Activated T-cell treated with anti-CD3 and anti-CD28 coated beads, Interleukin-2, amount 50 U/mL, for 48 hours (primary cell): Measurements from ENCODE around the gene PCGF1.
"Not testable (repeated sequence)": the region's sequence is repeated elsewhere in the genome, so short reads cannot be mapped to it uniquely, and the experiment has no call there.

Experiments used
- DNase-seq, 2 experiments: peaks; one replicate each; pipeline ENCODE4 v3.0.0-alpha.2; 2020

The PCGF1 gene

DNA sequence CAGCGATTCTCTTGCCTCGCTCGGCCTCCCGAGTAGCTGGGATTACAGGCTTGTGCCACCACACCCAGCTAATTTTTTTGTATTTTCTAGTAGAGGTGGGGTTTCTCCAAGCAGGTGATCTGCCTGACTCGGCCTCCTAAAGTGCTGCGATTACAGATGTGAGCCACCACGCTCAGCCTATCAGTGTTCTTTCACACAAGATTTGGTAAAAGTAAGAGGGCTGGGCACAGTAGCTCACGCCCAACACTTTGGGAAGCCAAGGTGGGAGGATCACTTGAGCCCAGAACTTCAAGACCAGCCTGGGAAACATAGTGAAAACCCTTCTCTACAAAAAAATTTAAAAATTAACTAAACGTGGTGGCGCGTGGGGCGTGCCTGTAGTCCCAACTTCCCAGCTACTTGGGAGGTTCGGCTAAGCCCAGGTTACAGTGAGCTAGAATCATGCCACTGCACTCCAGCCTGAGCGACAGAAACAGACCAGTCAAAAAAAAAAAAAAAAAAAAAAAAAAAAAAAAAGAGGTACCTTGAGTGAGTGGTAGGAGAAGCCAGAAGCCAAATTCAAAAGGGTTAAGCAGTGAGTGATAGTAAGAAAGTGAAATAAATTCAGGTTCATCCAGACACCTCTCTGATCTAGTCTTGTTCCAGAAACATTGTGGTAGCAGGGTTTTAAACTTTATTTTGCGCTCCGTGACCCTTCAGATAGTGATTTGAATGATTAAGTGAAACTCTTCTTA is 36.0 kb downstream of the PCGF1 start:
- no peak for DNase-seq

DNA sequence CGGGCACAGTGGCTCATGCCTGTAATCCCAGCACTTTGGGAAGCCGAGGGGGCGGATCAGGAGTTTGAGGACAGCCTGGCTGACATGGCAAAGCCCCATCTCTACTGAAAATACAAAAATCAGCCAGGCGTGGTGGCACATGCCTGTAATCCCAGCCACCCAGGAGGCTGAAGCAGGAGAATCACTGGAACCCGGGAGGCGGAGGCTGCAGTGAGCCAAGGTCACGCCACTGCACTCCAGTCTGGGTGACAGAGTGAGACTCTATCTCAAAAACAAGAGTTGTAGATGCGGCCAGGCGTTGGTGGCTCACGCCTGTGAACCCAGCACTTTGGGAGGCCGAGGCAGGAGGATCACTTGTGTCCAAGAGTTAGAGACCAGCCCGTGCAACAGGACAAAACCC is 36.8 kb downstream of the PCGF1 start:
- DNase-seq, result not testable (repeated sequence)

DNA sequence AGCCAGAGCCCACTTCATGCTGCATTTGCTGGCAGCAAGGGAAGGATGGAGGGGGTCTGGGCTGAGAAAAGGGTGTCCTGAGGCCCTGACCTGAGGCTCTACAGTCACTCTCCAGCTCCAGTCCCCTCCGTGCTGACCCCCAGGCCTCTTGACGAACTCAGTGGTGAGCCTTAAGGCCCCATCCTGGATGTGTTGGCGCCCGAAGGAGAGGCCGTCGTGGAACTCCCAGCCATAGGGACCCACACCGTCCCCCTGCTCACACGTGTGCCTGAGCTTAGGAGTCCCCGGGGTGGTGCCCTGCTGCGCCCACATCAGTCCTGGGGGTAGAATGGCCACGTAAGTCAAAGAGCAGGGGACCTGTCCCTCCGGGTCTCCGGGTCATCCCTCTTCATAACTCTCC is 43.1 kb downstream of the PCGF1 start:
- DNase-seq, result no peak

DNA sequence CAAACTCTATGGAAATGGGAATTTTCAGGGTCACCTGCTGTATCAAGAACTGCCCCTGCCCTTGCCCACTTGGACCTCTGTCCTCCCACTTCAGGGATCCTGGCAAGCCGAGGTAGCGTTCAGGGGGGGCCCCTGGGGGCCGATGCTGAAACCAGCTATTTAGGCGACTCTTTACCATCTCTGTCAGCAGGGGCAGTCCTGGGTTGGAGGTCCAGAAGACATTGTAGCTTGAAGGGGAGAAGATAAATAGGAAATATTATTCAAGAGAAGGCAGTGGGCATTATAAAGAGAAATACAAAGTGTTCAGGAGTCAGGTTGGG is 44.7 kb downstream of the PCGF1 start:
- no peak for DNase-seq

DNA sequence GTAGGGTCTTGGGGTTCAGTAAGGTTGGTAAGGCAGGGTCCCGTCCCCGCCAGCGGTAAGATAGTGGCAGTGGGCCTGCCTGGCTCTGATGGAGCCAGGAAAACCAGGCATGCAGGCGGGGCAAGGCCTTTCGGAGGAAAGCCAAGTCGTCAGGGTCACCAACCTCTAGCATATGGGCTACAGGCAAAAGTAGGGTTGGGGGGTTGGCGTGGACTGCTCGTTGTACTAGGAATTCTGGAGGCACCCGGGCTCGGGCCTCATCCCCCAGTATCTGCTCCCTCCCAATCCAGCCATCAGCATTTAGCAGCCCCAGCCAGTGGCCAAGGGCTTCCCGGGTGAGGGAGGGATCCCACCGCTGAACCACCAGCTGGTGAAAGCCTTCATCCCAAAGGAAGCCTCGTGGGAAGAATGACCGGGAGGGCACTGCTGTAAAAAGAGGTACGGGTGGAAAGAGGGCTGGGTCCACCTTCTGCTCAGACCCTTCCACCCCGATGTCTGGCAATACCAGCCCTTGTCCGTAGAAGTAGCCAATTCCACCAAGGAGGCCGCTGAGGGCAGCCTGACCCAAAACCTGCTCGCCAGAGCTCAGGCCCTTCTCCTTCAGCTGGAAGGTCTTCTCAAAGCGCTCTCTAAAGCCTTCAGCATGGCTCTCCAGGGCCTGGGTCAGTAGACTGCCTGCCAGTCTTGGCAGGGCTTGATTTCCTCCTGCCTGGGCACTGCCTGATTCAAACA is 45.3 kb downstream of the PCGF1 start:
- no peak for DNase-seq

DNA sequence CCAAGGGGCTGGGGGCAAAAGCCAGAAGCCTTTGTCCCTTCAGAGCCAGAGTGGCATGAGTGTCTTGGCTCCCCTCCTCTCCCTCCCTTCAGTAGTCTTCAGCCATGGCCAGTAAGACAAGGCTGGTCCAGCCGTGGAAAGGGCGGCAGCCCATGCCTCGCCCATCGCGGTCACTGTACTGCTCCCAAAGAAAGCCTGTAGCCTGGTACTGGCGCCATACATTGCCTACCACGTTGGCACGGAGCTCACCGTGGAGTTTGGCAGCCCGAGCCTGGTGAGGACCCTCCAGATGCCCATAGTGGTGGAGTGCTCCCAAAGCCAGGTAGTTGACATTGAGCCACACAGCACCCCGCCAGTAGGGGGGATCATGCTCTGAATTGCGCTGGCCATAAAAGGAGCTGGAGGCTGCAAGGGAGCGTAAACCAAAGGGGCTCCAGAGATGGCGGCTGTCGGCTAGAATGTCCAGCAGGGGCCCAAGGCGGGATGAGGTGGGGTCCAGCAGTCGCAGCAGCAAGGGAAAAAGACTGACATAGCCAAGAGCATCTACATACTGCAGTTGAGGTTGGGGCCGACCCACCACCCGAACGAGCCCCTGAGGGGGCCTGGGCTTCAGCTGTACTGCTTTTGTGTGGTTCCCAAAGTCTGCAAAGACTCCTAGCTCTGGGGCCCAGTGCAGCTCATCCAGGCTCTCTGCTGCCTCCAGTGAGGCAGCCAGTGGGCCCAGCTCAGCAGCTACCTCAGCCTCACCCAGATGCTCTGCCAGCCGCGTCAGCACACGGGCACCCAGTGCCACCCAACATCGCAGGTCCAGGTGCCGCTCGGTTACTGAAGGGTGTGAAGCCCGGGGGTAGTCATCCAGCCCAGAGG is 46.1 kb downstream of the PCGF1 start:
- DNase-seq, result no peak

DNA sequence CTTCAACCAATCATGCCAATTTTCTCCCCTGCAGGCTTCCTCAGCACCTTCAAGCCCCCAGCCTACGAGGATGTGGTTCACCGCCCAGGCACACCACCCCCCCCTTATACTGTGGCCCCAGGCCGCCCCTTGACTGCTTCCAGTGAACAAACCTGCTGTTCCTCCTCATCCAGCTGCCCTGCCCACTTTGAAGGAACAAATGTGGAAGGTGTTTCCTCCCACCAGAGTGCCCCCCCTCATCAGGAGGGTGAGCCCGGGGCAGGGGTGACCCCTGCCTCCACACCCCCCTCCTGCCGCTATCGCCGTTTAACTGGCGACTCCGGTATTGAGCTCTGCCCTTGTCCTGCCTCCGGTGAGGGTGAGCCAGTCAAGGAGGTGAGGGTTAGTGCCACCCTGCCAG is 47.3 kb downstream of the PCGF1 start:
- DNase-seq, result not testable (repeated sequence)

DNA sequence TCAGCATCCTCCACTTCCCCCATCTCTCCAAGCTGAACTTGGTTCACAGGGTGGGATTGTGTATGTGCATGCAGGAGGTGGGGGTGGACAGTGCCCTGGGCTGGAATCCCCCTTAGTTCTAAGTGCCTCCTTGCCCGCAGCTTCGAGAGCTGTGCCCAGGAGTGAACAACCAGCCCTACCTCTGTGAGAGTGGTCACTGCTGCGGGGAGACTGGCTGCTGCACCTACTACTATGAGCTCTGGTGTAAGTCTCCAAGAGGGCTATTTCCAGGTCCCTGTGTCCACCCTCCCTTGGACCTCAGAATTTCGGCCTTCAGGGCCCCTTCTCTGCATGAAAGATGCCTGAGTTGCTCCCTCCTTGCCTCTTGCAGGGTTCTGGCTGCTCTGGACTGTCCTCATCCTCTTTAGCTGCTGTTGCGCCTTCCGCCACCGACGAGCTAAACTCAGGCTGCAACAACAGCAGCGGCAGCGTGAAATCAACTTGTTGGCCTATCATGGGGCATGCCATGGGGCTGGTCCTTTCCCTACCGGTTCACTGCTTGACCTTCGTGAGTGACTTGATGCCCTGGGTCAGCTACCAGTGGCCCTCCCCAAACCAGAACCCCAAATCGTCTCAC is 47.9 kb downstream of the PCGF1 start:
- DNase-seq, result not testable (repeated sequence)

DNA sequence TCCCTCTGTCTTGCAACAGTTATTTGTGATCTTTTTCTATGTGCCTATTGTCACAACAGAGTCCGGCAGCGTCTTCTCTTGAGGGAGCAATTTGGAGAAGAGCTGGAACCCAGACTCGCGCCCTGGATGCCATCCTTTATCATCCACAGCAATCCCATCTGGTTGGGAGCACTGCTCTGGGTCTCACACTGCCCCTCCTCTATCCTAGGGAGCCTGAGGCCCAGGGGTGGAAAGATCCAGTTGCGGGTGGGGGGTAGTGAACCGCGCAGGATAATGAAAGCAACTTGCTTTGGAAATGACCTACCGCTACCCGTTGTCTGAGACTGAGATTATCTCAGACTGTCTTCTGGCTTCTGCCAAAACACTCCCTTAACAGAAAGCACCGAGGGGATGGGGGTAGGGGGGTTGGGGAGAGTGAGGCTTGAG is 48.5 kb downstream of the PCGF1 start:
- DNase-seq, result no peak

DNA sequence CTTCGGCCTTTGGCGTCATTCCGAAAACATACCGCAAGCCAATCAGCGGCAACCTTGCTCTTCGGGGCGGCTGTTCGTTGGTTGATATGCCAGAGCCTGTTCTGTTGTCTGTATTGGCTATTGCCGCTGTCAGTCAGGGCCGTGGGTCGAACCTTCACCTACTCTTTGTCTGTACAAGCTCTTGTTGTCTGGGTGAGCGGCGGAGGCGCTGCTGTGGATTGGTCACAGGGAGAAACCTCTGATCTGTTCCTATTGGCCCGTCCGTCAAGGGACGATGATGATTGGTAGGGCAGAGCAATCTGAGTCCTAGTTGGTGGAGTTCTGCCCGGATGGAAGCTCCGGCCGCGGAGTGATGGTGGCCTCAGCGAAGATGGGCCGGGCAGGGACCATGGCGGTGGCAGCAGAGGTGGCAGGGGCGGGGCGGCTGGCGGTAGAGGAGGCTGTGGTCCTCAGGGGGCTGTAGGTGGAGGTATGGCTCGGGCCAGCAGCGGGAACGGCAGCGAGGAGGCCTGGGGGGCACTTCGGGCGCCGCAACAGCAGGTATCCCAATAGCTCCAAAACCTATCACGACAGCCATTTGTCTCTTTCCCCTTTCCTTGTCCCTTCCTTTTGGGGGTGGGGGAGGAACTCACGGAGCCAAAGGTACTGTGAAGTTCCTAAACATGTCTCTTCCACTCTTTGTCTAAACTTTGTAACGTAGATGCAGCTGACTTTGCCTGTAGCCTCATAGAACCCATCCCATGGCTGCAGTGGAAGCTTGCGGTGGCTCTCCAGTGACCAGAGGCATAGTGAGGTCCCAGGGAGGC is 49.2 kb downstream of the PCGF1 start, which contains the start of gene WBP1:
Gene WBP1, plus strand, starts transcription at position 307 of the 806 bp plus-strand sequence. Its CDS starts 165 bp downstream, at position 472.
- DNase-seq, result peak; percentile 99

DNA sequence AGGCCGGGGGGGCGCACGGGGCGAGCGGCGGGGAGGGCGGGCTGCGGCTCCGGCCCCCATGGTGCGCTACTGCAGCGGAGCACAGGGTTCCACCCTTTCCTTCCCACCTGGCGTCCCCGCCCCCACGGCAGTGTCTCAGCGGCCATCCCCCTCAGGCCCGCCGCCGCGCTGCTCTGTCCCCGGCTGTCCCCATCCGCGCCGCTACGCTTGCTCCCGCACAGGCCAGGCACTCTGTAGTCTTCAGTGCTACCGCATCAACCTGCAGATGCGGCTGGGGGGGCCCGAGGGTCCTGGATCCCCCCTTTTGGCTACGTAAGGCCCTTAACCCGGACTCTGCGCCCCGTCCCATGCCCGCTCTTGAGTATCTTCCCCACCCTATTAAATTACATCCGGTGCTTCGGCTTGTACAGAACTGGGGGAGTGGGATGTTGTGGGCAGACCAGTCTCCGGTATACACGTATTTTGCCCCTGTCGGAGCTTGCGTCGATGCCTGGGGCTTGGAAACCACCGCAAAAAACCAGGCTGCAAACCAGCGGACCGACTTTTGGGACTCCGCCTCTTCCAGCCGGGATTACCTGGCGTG is 49.9 kb downstream of the PCGF1 start:
- DNase-seq, result peak; percentile 86 to 90

DNA sequence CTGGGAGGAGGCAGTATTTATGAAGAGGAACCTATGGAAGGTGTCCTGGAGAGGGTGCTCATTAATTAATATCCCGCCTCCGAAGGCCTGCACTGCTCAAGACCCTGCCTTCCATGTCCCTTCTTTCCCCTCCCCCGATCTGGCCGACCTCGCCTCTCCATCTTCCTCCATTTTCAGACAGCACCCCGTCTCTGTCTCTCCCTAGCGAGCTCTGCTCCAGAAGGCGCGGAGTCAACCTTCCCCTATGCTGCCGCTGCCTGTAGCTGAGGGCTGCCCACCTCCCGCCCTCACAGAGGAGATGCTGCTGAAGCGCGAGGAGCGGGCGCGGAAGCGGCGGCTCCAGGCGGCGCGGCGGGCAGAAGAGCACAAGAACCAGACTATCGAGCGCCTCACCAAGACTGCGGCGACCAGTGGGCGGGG is 50.4 kb downstream of the PCGF1 start:
- no peak for DNase-seq
